SJCRH30 (cell line): Measurements from ENCODE around the gene ATG2B. TPM values are rescaled to one million over a fixed set of nuclear protein-coding genes. Genes with fewer than 3 reads are reported as not detected.

ENCODE experiments used
- DNase-seq, 2 experiments: peaks; one replicate each; pipeline ENCODE4 v3.0.0-alpha.2; 2015 to 2020
- H3K27ac ChIP-seq: fragments of 250-450 bp; sonication (Bioruptor Pico); 2 replicates; pipeline ENCODE4 v1.5.1; 2020; ENCODE audit warnings: mild to moderate bottlenecking, moderate library complexity
- H3K27me3 ChIP-seq: fragments of 250-450 bp; sonication (Bioruptor Pico); 2 replicates; pipeline ENCODE4 v1.5.1; 2020; ENCODE audit warnings: mild to moderate bottlenecking, moderate library complexity
- H3K36me3 ChIP-seq: fragments of 250-450 bp; sonication (Bioruptor Pico); 2 replicates; pipeline ENCODE4 v1.5.1; 2020; ENCODE audit warnings: mild to moderate bottlenecking, moderate library complexity
- H3K4me1 ChIP-seq: fragments of 250-450 bp; sonication (Bioruptor Pico); 2 replicates; pipeline ENCODE4 v1.5.1; 2020; ENCODE audit warnings: mild to moderate bottlenecking, moderate library complexity
- H3K4me3 ChIP-seq: fragments of 250-450 bp; sonication (Bioruptor Pico); 2 replicates; pipeline ENCODE4 v1.5.1; 2020; ENCODE audit warnings: mild to moderate bottlenecking, moderate library complexity
- H3K9me3 ChIP-seq: fragments of 250-450 bp; sonication (Bioruptor Pico); replicated peaks from 2 replicates; pipeline ENCODE4 v1.5.1; 2020; ENCODE audit warnings: mild to moderate bottlenecking, moderate library complexity
- total RNA-seq: library from RNA; depleted of rRNA; stranded (reverse); fragments of >200 nt; shearing (Covaris generic); gene quantifications from 2 replicates; pipeline ENCODE4 v1.2.3, GENCODE V29; 2014

ATG2B gene
- total RNA-seq, 1 experiment from 2014 or later, result 12.7 TPM

GRCh38 chr14:96275177-96276112 is 87.7 kb downstream of the ATG2B start:
- peak; percentile 52 to 74 for DNase-seq
- Histone ChIP-seq H3K4me3 (no peak overlapping the region), H3K36me3 (no peaks in the 10 kb centered on the region), H3K27ac (no peak overlapping the region), H3K27me3 (no peaks in the 10 kb centered on the region), H3K9me3 (no peaks in the 10 kb centered on the region), H3K4me1 (no peaks in the 10 kb centered on the region)

GRCh38 chr14:96274543-96274942 is 88.6 kb downstream of the ATG2B start:
- H3K36me3 ChIP-seq, result no peaks in the 10 kb centered on the region
- H3K4me1 ChIP-seq, result no peaks in the 10 kb centered on the region
- H3K27me3 ChIP-seq, result no peaks in the 10 kb centered on the region
- no peaks in the 10 kb centered on the region for H3K9me3 ChIP-seq
- no peak for DNase-seq
- no peak overlapping the region for H3K27ac ChIP-seq
- no peak overlapping the region for H3K4me3 ChIP-seq

- Histone ChIP-seq H3K9me3 (no peaks in the 10 kb centered on the region), H3K27me3 (no peaks in the 10 kb centered on the region), H3K27ac (no peak overlapping the region), H3K4me3 (no peak overlapping the region), H3K4me1 (no peaks in the 10 kb centered on the region), H3K36me3 (no peaks in the 10 kb centered on the region)
- DNase-seq, result no peak
Observed at GRCh38 chr14:96274122-96274521, 89.0 kb downstream of the ATG2B start.

GRCh38 chr14:96273629-96274028 is 89.5 kb downstream of the ATG2B start:
- DNase-seq, result no peak
- no peak overlapping the region for H3K27ac ChIP-seq
- H3K4me3 ChIP-seq, result no peak overlapping the region
- H3K4me1 ChIP-seq, result no peaks in the 10 kb centered on the region
- no peaks in the 10 kb centered on the region for H3K27me3 ChIP-seq
- no peaks in the 10 kb centered on the region for H3K36me3 ChIP-seq
- H3K9me3 ChIP-seq, result no peaks in the 10 kb centered on the region

GRCh38 chr14:96272777-96273473 is 90.2 kb downstream of the ATG2B start:
- Histone ChIP-seq H3K4me3 (no peak overlapping the region), H3K27me3 (no peaks in the 10 kb centered on the region), H3K4me1 (no peaks in the 10 kb centered on the region; the same call in 1 of the 2 replicates), H3K9me3 (no peaks in the 10 kb centered on the region), H3K36me3 (no peaks in the 10 kb centered on the region), H3K27ac (no peak overlapping the region)
- DNase-seq, result no peak

- no peak overlapping the region for H3K4me3 ChIP-seq
- no peak for DNase-seq
- H3K4me1 ChIP-seq, result no peaks in the 10 kb centered on the region; the same call in 1 of the 2 replicates
- H3K27me3 ChIP-seq, result no peaks in the 10 kb centered on the region
- H3K36me3 ChIP-seq, result no peaks in the 10 kb centered on the region
- no peaks in the 10 kb centered on the region for H3K9me3 ChIP-seq
- no peak overlapping the region for H3K27ac ChIP-seq
Observed at GRCh38 chr14:96271421-96271762, 91.7 kb downstream of the ATG2B start.

- Histone ChIP-seq H3K4me3 (no peak overlapping the region), H3K27me3 (no peaks in the 10 kb centered on the region), H3K9me3 (no peaks in the 10 kb centered on the region), H3K36me3 (no peaks in the 10 kb centered on the region), H3K27ac (no peak overlapping the region), H3K4me1 (no peaks in the 10 kb centered on the region; the same call in 1 of the 2 replicates)
- no peak for DNase-seq
Observed at GRCh38 chr14:96270565-96271420, 92.3 kb downstream of the ATG2B start.

GRCh38 chr14:96269359-96269710 is 93.8 kb downstream of the ATG2B start:
- no peaks in the 10 kb centered on the region for H3K36me3 ChIP-seq
- no peak overlapping the region for H3K27ac ChIP-seq
- no peaks in the 10 kb centered on the region; the same call in 1 of the 2 replicates for H3K4me1 ChIP-seq
- no peaks in the 10 kb centered on the region for H3K9me3 ChIP-seq
- DNase-seq, result no peak
- H3K27me3 ChIP-seq, result no peaks in the 10 kb centered on the region
- H3K4me3 ChIP-seq, result no peak overlapping the region

GRCh38 chr14:96268431-96269358 is 94.4 kb downstream of the ATG2B start:
- H3K36me3 ChIP-seq, result no peaks in the 10 kb centered on the region
- no peak for DNase-seq

GRCh38 chr14:96267916-96268315 is 95.2 kb downstream of the ATG2B start:
- no peak overlapping the region for H3K27ac ChIP-seq
- H3K27me3 ChIP-seq, result no peaks in the 10 kb centered on the region
- H3K4me1 ChIP-seq, result no peaks in the 10 kb centered on the region; the same call in none of the 2 replicates
- no peak overlapping the region for H3K4me3 ChIP-seq
- DNase-seq, result no peak
- H3K9me3 ChIP-seq, result no peaks in the 10 kb centered on the region
- H3K36me3 ChIP-seq, result no peaks in the 10 kb centered on the region

More at GRCh38 chr14:96268431-96269358, 94.4 kb downstream of the ATG2B start:
- Histone ChIP-seq H3K9me3 (no peaks in the 10 kb centered on the region), H3K4me3 (no peak overlapping the region), H3K27me3 (no peaks in the 10 kb centered on the region), H3K4me1 (no peaks in the 10 kb centered on the region; the same call in 1 of the 2 replicates), H3K27ac (no peak overlapping the region)

GRCh38 chr14:96267336-96267735 is 95.8 kb downstream of the ATG2B start:
- DNase-seq, result peak; percentile 47 to 56
- H3K27me3 ChIP-seq, result no peaks in the 10 kb centered on the region
- H3K36me3 ChIP-seq, result no peaks in the 10 kb centered on the region
- H3K9me3 ChIP-seq, result no peaks in the 10 kb centered on the region
- no peak overlapping the region for H3K27ac ChIP-seq
- no peaks in the 10 kb centered on the region; the same call in none of the 2 replicates for H3K4me1 ChIP-seq
- no peak overlapping the region for H3K4me3 ChIP-seq

GRCh38 chr14:96265383-96266095 is 97.6 kb downstream of the ATG2B start:
- H3K27me3 ChIP-seq, result no peaks in the 10 kb centered on the region
- H3K4me3 ChIP-seq, result no peak overlapping the region
- H3K9me3 ChIP-seq, result no peaks in the 10 kb centered on the region
- no peak for DNase-seq
- peaks cover 17% of the 10 kb centered on the region for H3K4me1 ChIP-seq
- no peaks in the 10 kb centered on the region for H3K36me3 ChIP-seq
- no peak overlapping the region for H3K27ac ChIP-seq

- no peaks in the 10 kb centered on the region for H3K9me3 ChIP-seq
- H3K27ac ChIP-seq, result no peak overlapping the region
- H3K27me3 ChIP-seq, result no peaks in the 10 kb centered on the region
- no peak overlapping the region for H3K4me3 ChIP-seq
- H3K36me3 ChIP-seq, result no peaks in the 10 kb centered on the region
- peaks cover 22% of the 10 kb centered on the region for H3K4me1 ChIP-seq
- no peak for DNase-seq
Observed at GRCh38 chr14:96264853-96265252, 98.3 kb downstream of the ATG2B start.
